Karpas-422 (cell line): Measurements from ENCODE around the gene PXMP2. TPM values are rescaled to one million over a fixed set of nuclear protein-coding genes. Genes with fewer than 3 reads are reported as not detected.
A peak's percentile ranks its signal among the peaks of the same experiment; 100 is the strongest.

ENCODE experiments used
- DNase-seq: peaks from one replicate; pipeline ENCODE4 v3.0.0-alpha.2; 2015
- H2AFZ ChIP-seq: fragments of 200-600 bp; sonication (generic); 2 replicates; pipeline ENCODE4 v1.6.1; 2014; ENCODE audit warnings: antibody characterized with exemption, low read length, mixed read lengths
- H3K27ac ChIP-seq: fragments of 200-600 bp; sonication (generic); 2 replicates; pipeline ENCODE4 v1.5.1; 2014; ENCODE audit warnings: mild to moderate bottlenecking, low read length, moderate library complexity
- H3K27me3 ChIP-seq: fragments of 200-600 bp; sonication (generic); 2 replicates; pipeline ENCODE4 v1.6.1; 2014; ENCODE audit warnings: low read length, mixed read lengths
- H3K36me3 ChIP-seq: fragments of 200-600 bp; sonication (generic); 2 replicates; pipeline ENCODE4 v1.6.1; 2014; ENCODE audit warnings: low read length, mixed read lengths; ENCODE audit not compliant: insufficient read depth
- H3K4me1 ChIP-seq: fragments of 200-600 bp; sonication (generic); 2 replicates; pipeline ENCODE4 v1.6.1; 2014; ENCODE audit warnings: mild to moderate bottlenecking, low read length, mixed read lengths
- H3K4me2 ChIP-seq: fragments of 200-600 bp; sonication (generic); 2 replicates; pipeline ENCODE4 v1.6.1; 2014; ENCODE audit warnings: low read length, low read depth, mild to moderate bottlenecking; ENCODE audit not compliant: poor library complexity, severe bottlenecking
- H3K4me3 ChIP-seq: fragments of 200-600 bp; sonication (generic); 2 replicates; pipeline ENCODE4 v1.5.1; 2014; ENCODE audit warnings: mild to moderate bottlenecking, antibody characterized with exemption, low read length, mixed read lengths
- H3K79me2 ChIP-seq: fragments of 200-600 bp; sonication (generic); 2 replicates; pipeline ENCODE4 v1.6.1; 2014; ENCODE audit warnings: mild to moderate bottlenecking, low read length, mixed read lengths
- H3K9ac ChIP-seq: fragments of 200-600 bp; sonication (generic); 2 replicates; pipeline ENCODE4 v1.6.0; 2014; ENCODE audit warnings: low read length
- H3K9me2 ChIP-seq: fragments of 200-600 bp; sonication (generic), shearing (Covaris generic); replicated peaks from 2 replicates; pipeline ENCODE4 v1.6.0; 2014; ENCODE audit warnings: mild to moderate bottlenecking, low read length, moderate library complexity; ENCODE audit not compliant: insufficient read depth
- H3K9me3 ChIP-seq: fragments of 300-700, 200-600 bp; sonication (generic); 2 replicates; pipeline ENCODE4 v1.6.1; 2014; ENCODE audit warnings: low read length, mixed read lengths
- H4K20me1 ChIP-seq: fragments of 200-600 bp; sonication (generic); 2 replicates; pipeline ENCODE4 v1.6.1; 2014; ENCODE audit warnings: mild to moderate bottlenecking, antibody characterized with exemption, low read length, low read depth; ENCODE audit not compliant: insufficient read depth
- total RNA-seq: library from RNA; depleted of rRNA; stranded (reverse); fragments of >200 nt; shearing (Covaris generic); gene quantifications from 2 replicates; pipeline ENCODE4 v1.2.3, GENCODE V29; 2014; ENCODE audit warnings: low replicate concordance

PXMP2 gene
- total RNA-seq, 1 experiment from 2014 or later = 33.2 TPM

DNA sequence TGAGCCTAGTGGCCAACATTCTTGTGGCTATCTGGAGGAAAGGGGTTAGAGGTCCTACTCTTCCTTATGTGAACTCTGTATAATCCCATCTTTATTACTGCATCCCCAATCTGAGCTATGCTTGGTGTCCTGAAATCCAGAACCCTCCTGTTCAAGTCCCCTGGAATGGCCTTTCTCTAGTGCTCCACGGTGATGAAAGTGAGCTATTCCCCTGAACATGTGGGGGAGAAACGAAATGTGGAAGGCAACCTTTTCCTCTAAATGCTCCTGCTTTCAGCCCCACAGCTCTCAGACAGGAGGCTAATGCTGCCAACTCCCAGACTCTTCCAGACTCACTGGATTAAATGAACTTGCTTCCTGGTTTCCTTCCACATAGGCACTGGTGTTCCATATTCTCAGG lies 20.8 kb downstream of the PXMP2 start:
- Histone ChIP-seq H3K9ac (no peak overlapping the region), H4K20me1 (peaks cover 7% of the 10 kb centered on the region; the same call in 1 of the 2 replicates), H3K4me3 (no peak overlapping the region), H3K9me3 (no peaks in the 10 kb centered on the region), H3K4me2 (no peak overlapping the region), H3K79me2 (peaks cover 35% of the 10 kb centered on the region), H3K27me3 (no peaks in the 10 kb centered on the region), H2AFZ (no peak overlapping the region), H3K27ac (no peak overlapping the region), H3K4me1 (peaks cover 20% of the 10 kb centered on the region), H3K36me3 (peaks cover 9% of the 10 kb centered on the region; the same call in 1 of the 2 replicates), H3K9me2 (no peaks in the 10 kb centered on the region)
- no peak for DNase-seq

GRCh38 chr12:132710043-132710404 lies 22.6 kb downstream of the PXMP2 start:
- DNase-seq = no peak
- H3K27ac ChIP-seq = peak overlapping the region; percentile 65
- no peaks in the 10 kb centered on the region for H3K9me3 ChIP-seq
- H3K9ac ChIP-seq = peak overlapping the region; percentile 78
- no peaks in the 10 kb centered on the region for H3K27me3 ChIP-seq
- H3K9me2 ChIP-seq = no peaks in the 10 kb centered on the region
- peak overlapping the region; percentile 83 for H3K4me2 ChIP-seq
- H4K20me1 ChIP-seq = peaks cover 23% of the 10 kb centered on the region; the same call in 1 of the 2 replicates
- H3K79me2 ChIP-seq = peaks cover 53% of the 10 kb centered on the region
- H3K4me1 ChIP-seq = peaks cover 20% of the 10 kb centered on the region
- peak overlapping the region; percentile 91; the same call in 1 of the 2 replicates for H2AFZ ChIP-seq
- H3K4me3 ChIP-seq = peak overlapping the region; percentile 79
- H3K36me3 ChIP-seq = peaks cover 14% of the 10 kb centered on the region; the same call in 1 of the 2 replicates

DNA sequence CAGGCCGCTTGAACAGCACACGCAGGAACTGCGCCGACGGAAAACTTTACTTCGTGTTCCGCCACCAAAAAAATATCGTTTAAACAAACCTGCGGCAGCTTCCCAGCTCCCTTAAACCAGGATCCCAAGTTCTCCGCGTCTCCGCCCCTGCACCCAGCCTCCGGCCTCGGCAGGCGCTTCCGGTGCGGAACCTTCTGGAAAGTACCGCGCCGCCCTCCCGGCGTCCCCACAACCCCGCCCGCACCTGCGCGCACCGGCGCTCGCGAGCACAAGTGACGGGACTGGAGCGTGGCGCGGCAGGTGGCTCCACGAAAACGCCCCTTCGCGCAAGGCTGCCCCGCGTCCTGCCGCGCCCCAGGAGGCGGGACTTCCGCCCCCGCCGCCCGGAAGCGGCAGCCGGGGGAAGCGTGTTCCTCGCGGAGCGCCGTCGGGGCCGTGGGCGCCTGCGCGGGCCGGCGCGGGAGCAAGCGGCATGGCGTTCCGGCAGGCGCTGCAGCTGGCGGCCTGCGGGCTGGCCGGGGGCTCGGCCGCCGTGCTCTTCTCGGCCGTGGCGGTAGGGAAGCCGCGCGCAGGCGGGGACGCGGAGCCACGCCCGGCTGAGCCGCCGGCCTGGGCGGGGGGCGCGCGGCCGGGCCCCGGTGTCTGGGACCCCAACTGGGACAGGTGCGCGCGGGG lies 23.2 kb downstream of the PXMP2 start, which contains the start of gene PGAM5:
PGAM5 (plus strand) TSS at position 438 of the 675 bp plus-strand sequence; CDS start at position 473, 35 bp downstream.
- H3K9me2 ChIP-seq = no peaks in the 10 kb centered on the region
- H2AFZ ChIP-seq = peak within 1 kb of the TSS; percentile 91; the same call in 1 of the 2 replicates
- H4K20me1 ChIP-seq = peaks cover 23% of the 10 kb centered on the region; the same call in 1 of the 2 replicates
- peaks cover 54% of the 10 kb centered on the region for H3K79me2 ChIP-seq
- peaks cover 20% of the 10 kb centered on the region for H3K4me1 ChIP-seq
- peak within 1 kb of the TSS; percentile 79 for H3K4me3 ChIP-seq
- peak within 1 kb of the TSS; percentile 78 for H3K9ac ChIP-seq
- DNase-seq = peak; percentile 96
- peaks cover 15% of the 10 kb centered on the region; the same call in 1 of the 2 replicates for H3K36me3 ChIP-seq
- no peaks in the 10 kb centered on the region for H3K9me3 ChIP-seq
- no peaks in the 10 kb centered on the region for H3K27me3 ChIP-seq
- H3K4me2 ChIP-seq = peak within 1 kb of the TSS; percentile 83
- H3K27ac ChIP-seq = peak within 1 kb of the TSS; percentile 65

DNA sequence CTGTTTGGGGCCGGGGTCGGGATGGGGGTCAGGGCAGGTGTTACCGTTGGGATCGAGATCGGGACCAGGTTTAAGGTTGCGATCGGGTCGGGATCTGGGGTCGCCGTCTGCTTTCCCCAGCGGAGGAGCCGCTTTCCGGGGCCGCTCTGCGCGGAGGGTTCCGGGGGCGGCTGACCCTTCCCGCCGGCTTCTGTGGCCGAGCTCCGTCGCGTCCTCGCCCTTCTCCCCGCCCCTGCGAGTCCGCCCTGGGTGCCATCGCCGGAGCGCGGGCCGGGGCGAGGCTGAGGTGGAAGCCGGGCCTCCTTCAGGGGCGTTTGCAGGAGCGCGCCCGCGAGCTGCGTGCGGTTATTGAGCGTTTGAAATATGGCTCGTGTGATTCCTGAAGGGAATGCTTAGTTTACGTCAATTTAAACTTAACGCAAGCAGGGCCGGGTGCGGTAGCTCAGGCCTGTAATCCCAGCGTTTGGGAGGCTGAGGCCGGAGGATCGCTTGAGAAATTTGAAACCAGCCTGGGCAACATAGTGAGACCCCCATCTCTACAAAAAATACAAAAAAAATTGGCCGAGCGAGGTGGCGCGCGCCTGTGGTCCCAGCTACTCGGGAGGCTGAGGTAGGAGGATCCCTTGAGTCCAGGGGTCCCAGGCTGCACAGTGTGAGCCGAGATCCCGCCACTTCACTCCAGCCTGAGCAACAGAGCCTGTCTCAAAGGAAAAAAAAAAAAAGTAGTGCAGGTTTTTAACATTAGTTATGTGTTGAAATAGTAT lies 23.9 kb downstream of the PXMP2 start:
- H4K20me1 ChIP-seq = peaks cover 23% of the 10 kb centered on the region; the same call in 1 of the 2 replicates
- no peak overlapping the region for H3K27ac ChIP-seq
- H3K9me2 ChIP-seq = no peaks in the 10 kb centered on the region
- H3K4me3 ChIP-seq = peak overlapping the region; percentile 79
- peak overlapping the region; percentile 78 for H3K9ac ChIP-seq
- H3K36me3 ChIP-seq = peaks cover 15% of the 10 kb centered on the region; the same call in 1 of the 2 replicates
- H3K4me1 ChIP-seq = peaks cover 20% of the 10 kb centered on the region
- peak; percentile 69 for DNase-seq
- H3K4me2 ChIP-seq = peak overlapping the region; percentile 79
- H3K27me3 ChIP-seq = no peaks in the 10 kb centered on the region
- no peak overlapping the region for H2AFZ ChIP-seq
- no peaks in the 10 kb centered on the region for H3K9me3 ChIP-seq
- peaks cover 54% of the 10 kb centered on the region for H3K79me2 ChIP-seq

- Histone ChIP-seq H3K4me3 (no peak overlapping the region), H3K4me1 (peaks cover 20% of the 10 kb centered on the region), H3K27ac (no peak overlapping the region), H3K9me3 (no peaks in the 10 kb centered on the region), H3K79me2 (peaks cover 59% of the 10 kb centered on the region), H3K27me3 (no peaks in the 10 kb centered on the region), H3K36me3 (peaks cover 15% of the 10 kb centered on the region; the same call in 1 of the 2 replicates), H3K9ac (no peak overlapping the region), H4K20me1 (peaks cover 23% of the 10 kb centered on the region; the same call in 1 of the 2 replicates), H3K9me2 (no peaks in the 10 kb centered on the region), H3K4me2 (no peak overlapping the region), H2AFZ (no peak overlapping the region)
- DNase-seq = no peak
These were observed 25.7 kb downstream of the PXMP2 start for GRCh38 chr12:132713123-132713522.

DNA sequence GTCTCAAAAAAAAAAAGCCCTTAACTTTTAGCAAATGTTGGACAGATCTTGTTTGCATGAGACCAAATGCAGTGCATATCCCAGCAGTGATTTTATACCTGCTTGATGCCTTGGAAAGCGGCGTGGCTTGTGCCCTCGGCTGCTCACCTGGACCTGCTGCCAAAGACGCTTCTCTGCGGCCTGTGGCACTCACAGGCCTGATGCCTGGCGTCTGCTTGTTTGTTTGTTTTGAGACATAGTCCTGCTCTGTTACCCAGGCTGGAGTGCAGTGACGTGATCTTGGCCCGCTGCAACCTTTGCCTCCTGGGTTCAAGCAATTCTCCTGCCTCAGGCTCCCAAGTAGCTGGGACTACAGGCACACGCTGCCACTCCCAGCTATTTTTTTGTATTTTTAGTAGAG lies 28.5 kb downstream of the PXMP2 start:
- DNase-seq = no peak
- H3K9me2 ChIP-seq = no peaks in the 10 kb centered on the region
- H3K79me2 ChIP-seq = peaks cover 54% of the 10 kb centered on the region
- no peak overlapping the region for H2AFZ ChIP-seq
- peaks cover 20% of the 10 kb centered on the region for H3K36me3 ChIP-seq
- H3K9ac ChIP-seq = no peak overlapping the region
- no peaks in the 10 kb centered on the region for H3K9me3 ChIP-seq
- peaks cover 13% of the 10 kb centered on the region for H3K4me1 ChIP-seq
- no peak overlapping the region for H3K4me2 ChIP-seq
- H3K27me3 ChIP-seq = no peaks in the 10 kb centered on the region
- H3K4me3 ChIP-seq = no peak overlapping the region
- peaks cover 33% of the 10 kb centered on the region for H4K20me1 ChIP-seq
- no peak overlapping the region for H3K27ac ChIP-seq

GRCh38 chr12:132716356-132716755 lies 29.0 kb downstream of the PXMP2 start:
- Histone ChIP-seq H3K36me3 (peaks cover 20% of the 10 kb centered on the region), H3K79me2 (peaks cover 49% of the 10 kb centered on the region), H3K27me3 (no peaks in the 10 kb centered on the region), H3K9me2 (no peaks in the 10 kb centered on the region), H3K4me1 (peaks cover 13% of the 10 kb centered on the region), H3K9me3 (no peaks in the 10 kb centered on the region), H3K4me3 (no peak overlapping the region), H3K9ac (no peak overlapping the region), H4K20me1 (peaks cover 38% of the 10 kb centered on the region), H3K27ac (no peak overlapping the region), H2AFZ (no peak overlapping the region), H3K4me2 (no peak overlapping the region)
- DNase-seq = no peak

DNA sequence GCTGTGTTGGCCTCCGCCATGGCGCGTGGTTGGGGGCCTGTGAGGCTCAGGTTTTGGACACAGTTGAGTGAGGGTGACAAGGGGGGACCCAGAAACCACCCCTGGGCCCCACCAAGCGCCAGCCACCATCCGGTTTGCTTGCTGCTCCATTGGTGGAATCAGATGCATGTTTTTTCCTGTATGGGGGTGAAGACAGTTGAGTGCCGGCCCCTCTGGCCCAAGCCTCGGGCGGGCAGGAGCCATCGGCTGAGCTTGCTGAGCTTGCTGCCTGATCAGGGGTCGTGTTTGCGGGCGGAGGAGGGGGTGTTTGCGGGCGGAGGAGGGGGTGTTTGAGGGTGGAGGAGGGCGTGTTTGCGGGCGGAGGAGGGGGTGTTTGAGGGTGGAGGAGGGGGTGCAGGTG lies 29.6 kb downstream of the PXMP2 start:
- Histone ChIP-seq H3K9me2 (no peaks in the 10 kb centered on the region), H3K36me3 (peaks cover 22% of the 10 kb centered on the region), H3K9ac (no peak overlapping the region), H3K4me3 (no peak overlapping the region), H4K20me1 (peaks cover 39% of the 10 kb centered on the region), H3K9me3 (no peaks in the 10 kb centered on the region), H2AFZ (no peak overlapping the region), H3K4me1 (peaks cover 9% of the 10 kb centered on the region), H3K79me2 (peaks cover 43% of the 10 kb centered on the region), H3K4me2 (no peak overlapping the region), H3K27ac (no peak overlapping the region), H3K27me3 (no peaks in the 10 kb centered on the region)
- DNase-seq = no peak
